Measurements from ENCODE around the gene RNPS1.

RNPS1 gene

GRCh38 chr16:2232094-2232990, 35.6 kb downstream of the RNPS1 start:
- no peak overlapping the region for H3K4me3 ChIP-seq (replicated peaks; ENCODE audit: low read depth, low read length)
- H3K36me3 ChIP-seq (ENCODE audit: control insufficient read depth, insufficient read depth, low read length), result peaks cover 44% of the 10 kb centered on the region
- no peak for DNase-seq (ENCODE audit: extremely low read depth, insufficient read length)
- TF ChIP-seq, protein P1, sequence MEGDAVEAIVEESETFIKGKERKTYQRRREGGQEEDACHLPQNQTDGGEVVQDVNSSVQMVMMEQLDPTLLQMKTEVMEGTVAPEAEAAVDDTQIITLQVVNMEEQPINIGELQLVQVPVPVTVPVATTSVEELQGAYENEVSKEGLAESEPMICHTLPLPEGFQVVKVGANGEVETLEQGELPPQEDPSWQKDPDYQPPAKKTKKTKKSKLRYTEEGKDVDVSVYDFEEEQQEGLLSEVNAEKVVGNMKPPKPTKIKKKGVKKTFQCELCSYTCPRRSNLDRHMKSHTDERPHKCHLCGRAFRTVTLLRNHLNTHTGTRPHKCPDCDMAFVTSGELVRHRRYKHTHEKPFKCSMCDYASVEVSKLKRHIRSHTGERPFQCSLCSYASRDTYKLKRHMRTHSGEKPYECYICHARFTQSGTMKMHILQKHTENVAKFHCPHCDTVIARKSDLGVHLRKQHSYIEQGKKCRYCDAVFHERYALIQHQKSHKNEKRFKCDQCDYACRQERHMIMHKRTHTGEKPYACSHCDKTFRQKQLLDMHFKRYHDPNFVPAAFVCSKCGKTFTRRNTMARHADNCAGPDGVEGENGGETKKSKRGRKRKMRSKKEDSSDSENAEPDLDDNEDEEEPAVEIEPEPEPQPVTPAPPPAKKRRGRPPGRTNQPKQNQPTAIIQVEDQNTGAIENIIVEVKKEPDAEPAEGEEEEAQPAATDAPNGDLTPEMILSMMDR (IDR thresholded peaks at IDR 0.05; ENCODE audit: insufficient read depth, low read length, poor library complexity, severe bottlenecking), result no peak
- no peaks in the 10 kb centered on the region for H3K27me3 ChIP-seq (replicated peaks; ENCODE audit: control insufficient read depth, insufficient read depth, low read length)

DNA sequence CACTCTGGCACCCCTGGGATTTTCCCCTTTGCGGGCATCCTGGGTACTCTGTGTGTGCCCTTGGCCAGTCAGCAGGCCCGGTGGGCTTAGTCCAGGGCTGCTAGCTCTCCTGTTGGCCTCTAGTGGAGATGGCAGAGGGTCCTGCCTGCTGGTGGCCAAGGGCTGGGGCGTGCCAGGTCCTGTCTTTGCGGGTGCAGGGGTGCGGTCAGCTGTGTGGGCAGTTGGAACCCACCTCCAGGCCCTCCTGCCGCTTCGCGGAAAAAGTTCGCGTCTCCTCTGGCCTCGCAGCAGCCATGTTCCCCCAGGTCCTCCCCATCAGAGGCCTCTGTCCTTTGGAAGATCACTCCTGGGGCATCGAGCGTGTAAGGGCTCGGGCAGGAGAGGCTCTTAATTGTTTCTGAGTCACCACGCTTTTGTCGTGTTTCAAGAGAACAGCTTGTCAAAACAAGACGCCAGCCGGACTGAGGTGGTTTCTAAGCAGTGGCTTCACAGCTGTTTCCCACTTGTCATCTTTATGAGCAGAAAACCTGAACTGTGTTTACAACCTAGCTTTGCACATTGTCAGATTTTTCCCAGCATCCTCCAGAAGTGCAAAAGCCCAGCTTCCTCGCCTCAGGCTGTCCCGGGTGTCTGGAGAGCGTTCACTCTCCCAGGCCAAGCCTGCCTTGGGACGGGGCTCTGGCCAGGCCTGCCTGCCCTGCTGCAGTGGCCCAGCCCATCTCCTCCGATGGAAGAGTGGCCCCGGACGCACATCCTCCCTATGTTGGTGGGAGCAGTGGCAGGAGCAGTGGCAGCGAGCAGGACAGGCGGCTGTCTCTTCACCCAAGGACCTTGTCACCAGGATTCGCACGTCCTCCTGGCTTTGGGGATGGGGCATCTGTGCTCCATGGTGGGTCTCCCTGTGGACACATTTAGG, 36.7 kb downstream of the RNPS1 start:
- Histone ChIP-seq H3K36me3 (ENCODE audit: control insufficient read depth, insufficient read depth, low read length) (peaks cover 46% of the 10 kb centered on the region), H3K27me3 (replicated peaks; ENCODE audit: control insufficient read depth, insufficient read depth, low read length) (no peaks in the 10 kb centered on the region), H3K4me3 (replicated peaks; ENCODE audit: low read depth, low read length) (no peak overlapping the region)
- DNase-seq (ENCODE audit: extremely low read depth, insufficient read length), result no peak
- TF ChIP-seq, protein P1 (IDR thresholded peaks at IDR 0.05; ENCODE audit: insufficient read depth, low read length, poor library complexity, severe bottlenecking), result no peak

GRCh38 chr16:2230376-2230775, 37.5 kb downstream of the RNPS1 start:
- no peaks in the 10 kb centered on the region for H3K27me3 ChIP-seq (replicated peaks; ENCODE audit: control insufficient read depth, insufficient read depth, low read length)
- TF ChIP-seq, protein P1 (IDR thresholded peaks at IDR 0.05; ENCODE audit: insufficient read depth, low read length, poor library complexity, severe bottlenecking), result no peak
- peaks cover 46% of the 10 kb centered on the region for H3K36me3 ChIP-seq (ENCODE audit: control insufficient read depth, insufficient read depth, low read length)
- no peak for DNase-seq (ENCODE audit: extremely low read depth, insufficient read length)
- no peak overlapping the region for H3K4me3 ChIP-seq (replicated peaks; ENCODE audit: low read depth, low read length)

- Histone ChIP-seq H3K36me3 (ENCODE audit: control insufficient read depth, insufficient read depth, low read length) (peaks cover 41% of the 10 kb centered on the region), H3K27me3 (replicated peaks; ENCODE audit: control insufficient read depth, insufficient read depth, low read length) (no peaks in the 10 kb centered on the region), H3K4me3 (replicated peaks; ENCODE audit: low read depth, low read length) (no peak overlapping the region)
- DNase-seq (ENCODE audit: extremely low read depth, insufficient read length), result no peak
- TF ChIP-seq, protein P1 (IDR thresholded peaks at IDR 0.05; ENCODE audit: insufficient read depth, low read length, poor library complexity, severe bottlenecking), result no peak
These were observed 38.2 kb downstream of the RNPS1 start for GRCh38 chr16:2229632-2230250.

- no peak overlapping the region for H3K4me3 ChIP-seq (replicated peaks; ENCODE audit: low read depth, low read length)
- DNase-seq (ENCODE audit: extremely low read depth, insufficient read length), result no peak
- no peaks in the 10 kb centered on the region for H3K27me3 ChIP-seq (replicated peaks; ENCODE audit: control insufficient read depth, insufficient read depth, low read length)
- TF ChIP-seq, protein P1 (IDR thresholded peaks at IDR 0.05; ENCODE audit: insufficient read depth, low read length, poor library complexity, severe bottlenecking), result no peak
- H3K36me3 ChIP-seq (ENCODE audit: control insufficient read depth, insufficient read depth, low read length), result peaks cover 38% of the 10 kb centered on the region
These were observed 38.8 kb downstream of the RNPS1 start for GRCh38 chr16:2229091-2229490.

Measured in GM06990 (cell line).